Measurements from ENCODE around the gene PCBP3.

DNA sequence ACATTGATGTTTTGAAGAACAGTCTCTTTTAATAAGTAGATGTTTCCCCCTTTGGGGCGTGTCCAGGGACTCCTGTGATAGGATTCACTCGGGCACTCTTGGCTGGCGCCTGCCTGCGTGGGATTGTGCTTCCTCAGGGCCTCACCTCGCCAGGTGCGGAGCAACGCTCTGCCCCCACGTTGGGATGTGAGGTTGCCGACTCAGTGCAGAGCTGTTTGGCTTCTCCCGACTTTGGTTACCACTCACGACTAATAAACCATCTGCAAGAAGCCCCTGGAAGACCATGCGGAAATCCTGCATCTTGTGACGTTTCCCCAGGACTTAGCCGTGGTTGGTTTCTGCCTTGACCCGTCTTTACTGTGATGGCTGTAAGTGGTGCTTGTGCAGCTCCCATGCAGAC lies 106.4 kb downstream of the PCBP3 start:
- TF ChIP-seq, protein P1, sequence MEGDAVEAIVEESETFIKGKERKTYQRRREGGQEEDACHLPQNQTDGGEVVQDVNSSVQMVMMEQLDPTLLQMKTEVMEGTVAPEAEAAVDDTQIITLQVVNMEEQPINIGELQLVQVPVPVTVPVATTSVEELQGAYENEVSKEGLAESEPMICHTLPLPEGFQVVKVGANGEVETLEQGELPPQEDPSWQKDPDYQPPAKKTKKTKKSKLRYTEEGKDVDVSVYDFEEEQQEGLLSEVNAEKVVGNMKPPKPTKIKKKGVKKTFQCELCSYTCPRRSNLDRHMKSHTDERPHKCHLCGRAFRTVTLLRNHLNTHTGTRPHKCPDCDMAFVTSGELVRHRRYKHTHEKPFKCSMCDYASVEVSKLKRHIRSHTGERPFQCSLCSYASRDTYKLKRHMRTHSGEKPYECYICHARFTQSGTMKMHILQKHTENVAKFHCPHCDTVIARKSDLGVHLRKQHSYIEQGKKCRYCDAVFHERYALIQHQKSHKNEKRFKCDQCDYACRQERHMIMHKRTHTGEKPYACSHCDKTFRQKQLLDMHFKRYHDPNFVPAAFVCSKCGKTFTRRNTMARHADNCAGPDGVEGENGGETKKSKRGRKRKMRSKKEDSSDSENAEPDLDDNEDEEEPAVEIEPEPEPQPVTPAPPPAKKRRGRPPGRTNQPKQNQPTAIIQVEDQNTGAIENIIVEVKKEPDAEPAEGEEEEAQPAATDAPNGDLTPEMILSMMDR (conservative IDR thresholded peaks at IDR 0.05), result no peak
- no peak for TF ChIP-seq EZH2 (IDR thresholded peaks at IDR 0.05; ENCODE audit: low read depth)
